Measurements from ENCODE around the gene FOXD4L6.
"Not testable (repeated sequence)": the region's sequence is repeated elsewhere in the genome, so short reads cannot be mapped to it uniquely, and the experiment has no call there.

- TF ChIP-seq, protein P1, sequence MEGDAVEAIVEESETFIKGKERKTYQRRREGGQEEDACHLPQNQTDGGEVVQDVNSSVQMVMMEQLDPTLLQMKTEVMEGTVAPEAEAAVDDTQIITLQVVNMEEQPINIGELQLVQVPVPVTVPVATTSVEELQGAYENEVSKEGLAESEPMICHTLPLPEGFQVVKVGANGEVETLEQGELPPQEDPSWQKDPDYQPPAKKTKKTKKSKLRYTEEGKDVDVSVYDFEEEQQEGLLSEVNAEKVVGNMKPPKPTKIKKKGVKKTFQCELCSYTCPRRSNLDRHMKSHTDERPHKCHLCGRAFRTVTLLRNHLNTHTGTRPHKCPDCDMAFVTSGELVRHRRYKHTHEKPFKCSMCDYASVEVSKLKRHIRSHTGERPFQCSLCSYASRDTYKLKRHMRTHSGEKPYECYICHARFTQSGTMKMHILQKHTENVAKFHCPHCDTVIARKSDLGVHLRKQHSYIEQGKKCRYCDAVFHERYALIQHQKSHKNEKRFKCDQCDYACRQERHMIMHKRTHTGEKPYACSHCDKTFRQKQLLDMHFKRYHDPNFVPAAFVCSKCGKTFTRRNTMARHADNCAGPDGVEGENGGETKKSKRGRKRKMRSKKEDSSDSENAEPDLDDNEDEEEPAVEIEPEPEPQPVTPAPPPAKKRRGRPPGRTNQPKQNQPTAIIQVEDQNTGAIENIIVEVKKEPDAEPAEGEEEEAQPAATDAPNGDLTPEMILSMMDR (IDR thresholded peaks at IDR 0.05) = not testable (repeated sequence)
- TF ChIP-seq, protein P2, sequence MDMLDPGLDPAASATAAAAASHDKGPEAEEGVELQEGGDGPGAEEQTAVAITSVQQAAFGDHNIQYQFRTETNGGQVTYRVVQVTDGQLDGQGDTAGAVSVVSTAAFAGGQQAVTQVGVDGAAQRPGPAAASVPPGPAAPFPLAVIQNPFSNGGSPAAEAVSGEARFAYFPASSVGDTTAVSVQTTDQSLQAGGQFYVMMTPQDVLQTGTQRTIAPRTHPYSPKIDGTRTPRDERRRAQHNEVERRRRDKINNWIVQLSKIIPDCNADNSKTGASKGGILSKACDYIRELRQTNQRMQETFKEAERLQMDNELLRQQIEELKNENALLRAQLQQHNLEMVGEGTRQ (IDR thresholded peaks at IDR 0.05) = not testable (repeated sequence)
- TF ChIP-seq TP53 (CRISPR knock-in tag; IDR thresholded peaks at IDR 0.05); RAD21 (conservative IDR thresholded peaks at IDR 0.05 in 1 of 2, IDR thresholded peaks at IDR 0.05 in 1 of 2); POLR2A (IDR thresholded peaks at IDR 0.05; ENCODE audit: low read length); RCOR1 (IDR thresholded peaks at IDR 0.05; ENCODE audit: low read depth, low read length); REST (IDR thresholded peaks at IDR 0.05); ESRRA (IDR thresholded peaks at IDR 0.05; ENCODE audit: borderline replicate concordance, low read length); HMGXB4 (CRISPR knock-in tag; IDR thresholded peaks at IDR 0.05; ENCODE audit: borderline replicate concordance); NPAS2 (CRISPR knock-in tag; IDR thresholded peaks at IDR 0.05; ENCODE audit: borderline replicate concordance); EHMT2 (IDR thresholded peaks at IDR 0.05; ENCODE audit: low read depth); CBX8 (IDR thresholded peaks at IDR 0.05): not testable (repeated sequence)
- TF ChIP-seq, protein P3, sequence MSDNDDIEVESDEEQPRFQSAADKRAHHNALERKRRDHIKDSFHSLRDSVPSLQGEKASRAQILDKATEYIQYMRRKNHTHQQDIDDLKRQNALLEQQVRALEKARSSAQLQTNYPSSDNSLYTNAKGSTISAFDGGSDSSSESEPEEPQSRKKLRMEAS (IDR thresholded peaks at IDR 0.05) = not testable (repeated sequence)
Measured at GRCh38 chr9:41105557-41106253, 22.8 kb downstream of the FOXD4L6 start.

All from A549 (cell line).